OCI-LY1 (cell line): Measurements from ENCODE around the gene FBXO7.

Experiments
- EZH2 ChIP-seq: fragments of 200-600 bp; sonication (generic), shearing (Covaris generic); IDR thresholded peaks from 2 replicates; pipeline ENCODE4 v1.8.0; 2017; ENCODE audit warnings: borderline replicate concordance, mixed run types, mild to moderate bottlenecking, antibody characterized with exemption, low read length, moderate library complexity, mixed read lengths
- TF ChIP-seq, protein P1 (sequence below): fragments of 200-600 bp; sonication (generic), shearing (Covaris generic); IDR thresholded peaks from 2 replicates; pipeline ENCODE4 v1.5.1; 2017; ENCODE audit warnings: mild to moderate bottlenecking, antibody characterized with exemption, low read length, moderate library complexity, mixed read lengths

DNA sequence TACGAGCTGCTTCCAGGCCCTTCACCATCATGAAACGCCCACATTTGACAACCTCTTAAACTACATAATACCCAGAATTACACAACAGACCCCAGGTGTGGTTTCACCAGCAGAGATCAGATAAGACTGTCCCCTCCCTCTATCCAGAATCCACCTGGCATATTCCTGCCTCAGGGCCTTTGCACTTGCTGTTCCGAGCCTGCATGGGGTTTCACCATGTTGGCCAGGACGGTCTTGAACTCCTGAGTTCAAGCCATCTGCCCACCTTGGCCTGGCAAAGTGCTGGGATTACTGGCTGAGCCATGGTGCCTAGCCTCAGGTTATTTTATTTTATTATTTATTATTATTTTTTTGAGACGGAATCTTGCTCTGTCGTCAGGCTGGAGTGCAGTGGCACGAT lies 73.4 kb downstream of the FBXO7 start:
- TF ChIP-seq, protein P1, sequence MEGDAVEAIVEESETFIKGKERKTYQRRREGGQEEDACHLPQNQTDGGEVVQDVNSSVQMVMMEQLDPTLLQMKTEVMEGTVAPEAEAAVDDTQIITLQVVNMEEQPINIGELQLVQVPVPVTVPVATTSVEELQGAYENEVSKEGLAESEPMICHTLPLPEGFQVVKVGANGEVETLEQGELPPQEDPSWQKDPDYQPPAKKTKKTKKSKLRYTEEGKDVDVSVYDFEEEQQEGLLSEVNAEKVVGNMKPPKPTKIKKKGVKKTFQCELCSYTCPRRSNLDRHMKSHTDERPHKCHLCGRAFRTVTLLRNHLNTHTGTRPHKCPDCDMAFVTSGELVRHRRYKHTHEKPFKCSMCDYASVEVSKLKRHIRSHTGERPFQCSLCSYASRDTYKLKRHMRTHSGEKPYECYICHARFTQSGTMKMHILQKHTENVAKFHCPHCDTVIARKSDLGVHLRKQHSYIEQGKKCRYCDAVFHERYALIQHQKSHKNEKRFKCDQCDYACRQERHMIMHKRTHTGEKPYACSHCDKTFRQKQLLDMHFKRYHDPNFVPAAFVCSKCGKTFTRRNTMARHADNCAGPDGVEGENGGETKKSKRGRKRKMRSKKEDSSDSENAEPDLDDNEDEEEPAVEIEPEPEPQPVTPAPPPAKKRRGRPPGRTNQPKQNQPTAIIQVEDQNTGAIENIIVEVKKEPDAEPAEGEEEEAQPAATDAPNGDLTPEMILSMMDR, result no peak
- TF ChIP-seq EZH2, result no peak
